Left forelimb (tissue), 1 donor: ENCODE measurements around the gene SHTN1.

Experiments used
- DNase-seq: peaks from one replicate; pipeline ENCODE4 v3.0.0-alpha.2; 2018; ENCODE audit warnings: low spot score

SHTN1 gene

DNA sequence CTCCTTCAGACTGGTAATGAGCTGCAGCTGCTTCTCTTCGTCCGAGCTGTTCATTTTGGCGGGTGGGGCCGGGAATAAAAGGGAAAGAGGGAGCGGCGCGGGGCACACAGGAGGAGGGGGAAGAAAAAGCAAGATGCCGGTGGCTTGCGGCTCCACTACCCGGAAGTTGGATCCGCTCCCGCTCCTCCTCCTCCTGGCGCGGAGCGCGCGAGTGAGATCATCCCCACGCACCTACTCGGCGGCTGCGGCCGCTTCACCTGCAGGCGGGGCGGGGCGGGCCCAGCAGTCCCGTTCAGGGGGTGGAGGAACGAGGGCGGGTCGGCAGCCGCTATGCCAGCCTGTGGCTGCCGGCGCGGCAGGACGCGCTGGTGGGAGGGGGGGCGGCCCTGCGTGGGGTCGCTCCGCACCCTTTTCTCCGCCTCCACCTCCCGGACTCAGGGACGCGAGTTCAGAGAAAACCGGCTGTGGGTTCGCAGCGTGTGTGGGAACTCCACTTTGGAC is at the start of gene SHTN1:
TSS of gene SHTN1 (minus strand) at position 162 of the 501 bp plus-strand sequence. CDS start at position 54, 108 bp downstream.
- peak; percentile 76 for DNase-seq

- DNase-seq = no peak
Observed at GRCh38 chr10:117053482-117053881, 48.5 kb upstream of the SHTN1 start.

DNA sequence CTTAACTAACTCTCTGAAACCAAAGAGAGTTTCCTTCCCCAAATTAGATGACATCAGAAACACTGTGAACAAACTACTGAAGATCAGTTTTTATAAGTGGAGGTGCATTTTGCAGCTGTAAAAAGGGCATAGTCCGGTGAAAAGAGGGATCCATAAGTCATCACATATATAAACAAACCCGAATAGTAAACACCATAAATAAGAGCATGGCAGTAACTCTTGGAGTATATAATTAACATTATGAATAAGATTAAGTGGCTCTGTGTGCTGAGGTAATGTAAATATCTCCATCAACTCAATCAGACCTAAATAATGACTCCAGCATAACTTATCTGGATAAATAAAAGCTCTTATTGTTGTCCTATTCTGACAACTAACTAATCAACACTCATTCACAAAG is 43.0 kb upstream of the SHTN1 start:
- no peak for DNase-seq

DNA sequence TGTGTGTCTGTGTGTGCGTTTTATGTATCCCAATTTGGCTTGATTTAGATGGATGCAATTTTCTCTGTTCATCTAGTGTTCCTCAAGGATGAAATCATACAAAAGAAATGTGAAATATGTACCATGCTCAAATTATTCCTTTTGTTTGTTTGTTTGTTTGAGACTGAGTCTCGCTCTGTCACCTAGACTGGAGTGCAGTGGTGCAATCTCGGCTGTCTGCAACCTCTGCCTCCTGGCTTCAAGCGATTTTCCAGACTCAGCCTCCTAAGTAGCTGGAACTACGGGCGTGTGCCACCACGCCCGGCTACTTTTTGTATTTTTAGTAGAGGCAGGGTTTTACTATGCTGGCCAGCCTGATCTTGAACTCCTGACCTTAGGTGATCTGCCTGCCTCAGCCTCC is 11.3 kb upstream of the SHTN1 start:
- no peak for DNase-seq

DNA sequence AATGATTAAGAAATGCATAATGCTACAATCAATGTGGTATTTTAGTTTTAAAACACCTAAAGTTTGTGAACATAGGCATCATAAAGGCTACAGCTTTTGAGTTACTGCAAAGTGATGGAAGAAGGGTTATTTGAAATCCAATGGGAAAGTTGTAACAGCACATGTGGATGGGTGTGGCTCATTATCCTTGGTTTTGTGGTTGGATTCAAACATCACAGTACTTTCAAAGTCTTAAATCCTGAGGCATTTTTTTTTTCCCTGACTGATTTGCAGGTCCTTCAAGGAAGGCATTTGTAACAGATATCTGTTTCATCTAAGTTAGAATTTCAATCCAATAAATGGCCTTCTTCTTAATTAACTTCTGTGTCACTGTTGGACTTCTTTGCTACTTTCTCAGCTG is 9.8 kb upstream of the SHTN1 start:
- DNase-seq = no peak

- no peak for DNase-seq
Observed at GRCh38 chr10:117007080-117007479, 2.1 kb upstream of the SHTN1 start.

DNA sequence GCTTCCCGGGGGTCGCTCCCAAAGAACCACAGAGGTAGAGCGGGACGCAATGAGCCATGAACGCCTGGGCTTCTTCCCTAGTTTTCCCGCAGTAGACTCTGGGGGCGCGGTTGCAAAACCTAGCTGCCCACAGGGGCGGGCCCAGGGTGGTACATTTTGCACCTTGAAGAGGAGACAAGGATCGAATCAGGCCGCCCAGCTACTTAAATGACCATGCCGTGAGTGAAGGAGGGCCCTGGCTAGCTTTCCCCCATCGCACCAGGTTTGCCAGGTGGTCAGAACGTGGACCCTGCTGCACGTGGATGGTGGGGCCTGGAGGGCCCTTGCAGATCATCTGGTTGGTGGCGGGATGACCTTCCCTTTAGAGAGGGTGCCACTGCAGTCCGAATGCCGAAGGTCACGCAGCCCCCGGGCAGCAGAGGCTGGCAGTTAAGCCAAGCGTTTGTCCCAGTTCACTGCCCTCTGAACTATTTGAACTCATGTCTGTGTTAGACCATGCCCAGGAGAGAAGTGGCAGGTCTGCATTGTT is 604 bp upstream of the SHTN1 start:
- no peak for DNase-seq

DNA sequence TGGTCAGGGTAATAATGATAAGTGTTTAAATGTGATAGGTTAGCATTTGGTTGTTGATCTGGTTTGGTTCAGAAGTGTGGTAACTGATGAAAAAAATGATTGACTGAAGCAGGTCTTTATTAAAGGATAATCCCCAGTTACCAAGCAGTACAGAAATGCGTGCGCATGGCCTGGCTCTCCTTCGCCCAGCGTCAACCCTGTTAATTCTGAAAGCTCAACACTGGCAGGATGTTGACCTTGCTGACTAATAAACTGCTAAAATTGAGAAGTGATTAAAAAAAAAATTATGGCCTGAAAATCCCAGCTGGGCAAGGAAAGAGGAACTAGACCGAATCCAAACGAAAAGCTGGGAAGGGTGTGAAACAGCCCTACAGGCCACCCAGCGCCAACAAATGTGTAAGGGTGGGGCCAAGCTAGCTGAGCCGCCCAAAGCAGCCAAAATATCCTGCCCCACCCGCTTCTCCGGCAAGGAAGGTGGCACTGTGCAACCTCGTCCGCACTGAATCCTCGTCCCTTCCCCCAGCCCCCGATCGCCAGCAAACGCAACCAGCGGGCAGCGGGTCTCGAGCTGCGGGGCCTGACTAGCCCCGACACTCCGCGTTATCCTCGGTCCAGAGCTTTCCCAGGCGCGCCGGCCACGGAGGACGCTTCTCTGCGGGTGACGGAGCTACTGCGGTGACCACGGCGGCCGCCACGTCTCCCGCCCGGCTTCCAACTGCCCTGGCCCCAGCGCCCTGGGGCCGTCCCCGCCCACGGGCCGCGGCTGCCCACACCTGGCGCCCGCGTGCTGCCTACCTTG is 561 bp downstream of the SHTN1 start:
- DNase-seq = peak; percentile 76

DNA sequence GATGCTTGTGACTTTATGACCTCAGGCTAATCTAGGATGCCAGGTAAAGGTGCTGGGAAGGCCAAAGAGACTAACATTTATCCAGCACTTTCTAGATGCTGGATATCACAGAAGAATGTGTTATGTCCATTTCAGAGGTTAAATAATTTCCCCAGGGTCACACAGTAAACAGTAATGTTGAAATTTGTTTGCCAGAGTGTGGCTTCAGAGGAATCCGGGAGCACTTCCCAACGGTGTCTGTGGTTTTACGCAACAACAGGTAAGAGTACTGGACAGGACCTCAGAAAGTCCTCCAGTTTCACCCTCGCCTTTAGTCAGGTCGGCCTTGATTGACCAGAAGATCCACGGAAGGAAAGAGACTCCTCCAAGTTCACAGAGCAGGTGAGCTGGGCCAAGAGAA is 1.7 kb downstream of the SHTN1 start:
- no peak for DNase-seq

DNA sequence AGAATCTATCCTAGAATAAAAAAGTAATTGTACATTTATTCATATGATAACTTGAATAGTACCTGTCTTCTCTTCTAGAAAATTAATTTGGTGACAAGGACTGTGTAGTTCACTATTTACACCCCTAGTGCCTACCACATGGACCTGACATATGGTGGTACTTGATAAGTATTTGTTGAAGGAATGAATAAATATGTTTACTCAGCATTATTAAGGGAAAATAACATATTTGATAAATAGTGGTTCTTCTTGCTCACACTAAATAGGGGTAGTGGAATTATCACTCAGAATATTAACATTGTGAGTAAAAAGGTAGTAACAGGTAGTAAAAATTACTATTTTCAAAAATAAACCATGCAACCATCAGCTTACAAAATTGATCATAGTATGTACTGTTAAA is 2.8 kb downstream of the SHTN1 start:
- no peak for DNase-seq

DNA sequence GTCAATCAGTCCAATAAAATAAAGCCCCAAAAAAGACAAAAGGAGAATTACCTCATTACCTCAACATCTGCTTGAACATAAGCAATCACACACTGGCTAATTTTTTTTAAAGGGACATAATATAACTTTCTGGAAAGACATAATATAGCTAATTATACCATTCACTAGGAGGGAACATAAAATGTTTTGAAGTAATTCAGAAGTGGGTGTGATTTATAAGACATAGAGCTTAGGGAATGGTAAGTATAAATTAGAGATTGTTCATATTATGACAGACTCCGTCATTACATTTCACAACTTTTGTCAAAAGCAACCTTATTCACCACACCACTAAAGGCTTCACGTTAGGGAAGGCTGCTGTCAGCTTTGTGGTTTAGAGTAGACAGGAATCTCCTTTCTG is 3.8 kb downstream of the SHTN1 start:
- DNase-seq = no peak

DNA sequence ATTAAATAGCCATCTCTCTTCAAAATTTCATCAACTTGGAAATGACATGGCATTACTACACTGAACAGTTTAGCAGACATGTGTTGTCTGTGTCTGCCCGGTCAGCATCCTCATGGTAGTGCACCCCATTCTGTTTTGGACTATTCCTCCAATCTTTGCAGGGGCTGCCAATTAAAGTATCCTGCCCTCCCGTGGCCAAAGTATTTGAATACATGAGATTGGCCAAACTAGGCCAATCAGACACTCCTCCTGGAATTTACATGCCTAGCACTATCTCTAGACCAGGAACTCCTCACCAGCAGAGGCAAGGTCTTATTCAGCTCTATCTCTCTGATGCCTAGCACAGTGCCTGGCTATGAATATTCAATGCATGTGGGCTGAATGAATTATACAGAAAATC is 4.4 kb downstream of the SHTN1 start:
- DNase-seq = no peak

- DNase-seq = no peak
Observed at GRCh38 chr10:116998172-116998571, 6.8 kb downstream of the SHTN1 start.

DNA sequence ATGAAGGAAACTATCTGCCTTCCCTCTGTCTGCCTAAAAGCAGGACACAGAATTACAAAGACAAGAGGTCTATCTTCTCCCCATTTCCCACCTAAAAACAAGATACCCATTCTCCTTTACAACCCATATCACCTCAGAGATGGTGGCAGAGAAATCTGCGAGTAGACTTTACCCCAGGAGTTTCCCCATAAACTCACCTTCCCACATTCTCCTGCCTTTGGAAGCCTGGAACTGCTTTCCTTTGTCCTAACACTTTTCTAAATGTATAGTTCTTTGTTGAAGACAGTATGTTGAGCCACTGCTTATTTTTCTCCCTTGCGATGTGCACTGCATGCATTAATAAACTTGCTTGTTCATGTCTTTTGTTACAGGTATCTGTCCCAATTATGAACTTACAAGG is 8.0 kb downstream of the SHTN1 start:
- no peak for DNase-seq

DNA sequence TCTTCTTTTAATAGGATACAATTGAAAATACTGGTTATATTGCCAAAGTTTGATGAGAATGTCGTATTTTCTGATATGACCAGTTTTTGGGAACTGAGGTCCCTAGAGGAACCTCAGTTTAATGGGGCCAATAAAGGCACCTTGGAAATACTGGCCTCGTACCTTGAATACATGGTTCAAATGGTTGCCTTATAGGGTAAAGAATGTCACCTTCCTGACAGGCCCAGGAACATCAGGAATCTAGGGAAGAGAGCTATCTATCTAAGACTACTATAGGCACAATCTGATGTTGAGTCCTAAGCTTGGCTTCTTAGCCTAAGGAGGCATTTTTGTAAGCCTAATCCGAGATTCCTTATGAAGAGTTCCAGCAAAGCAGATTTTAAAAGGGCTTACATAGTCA is 9.3 kb downstream of the SHTN1 start:
- no peak for DNase-seq

- DNase-seq = no peak
Observed at GRCh38 chr10:116994113-116994890, 10.7 kb downstream of the SHTN1 start.

GRCh38 chr10:116993610-116994009 is 11.4 kb downstream of the SHTN1 start:
- DNase-seq = no peak

- no peak for DNase-seq
Observed at GRCh38 chr10:116992183-116992582, 12.8 kb downstream of the SHTN1 start.

- no peak for DNase-seq
Observed at GRCh38 chr10:116990276-116990800, 14.6 kb downstream of the SHTN1 start.

DNA sequence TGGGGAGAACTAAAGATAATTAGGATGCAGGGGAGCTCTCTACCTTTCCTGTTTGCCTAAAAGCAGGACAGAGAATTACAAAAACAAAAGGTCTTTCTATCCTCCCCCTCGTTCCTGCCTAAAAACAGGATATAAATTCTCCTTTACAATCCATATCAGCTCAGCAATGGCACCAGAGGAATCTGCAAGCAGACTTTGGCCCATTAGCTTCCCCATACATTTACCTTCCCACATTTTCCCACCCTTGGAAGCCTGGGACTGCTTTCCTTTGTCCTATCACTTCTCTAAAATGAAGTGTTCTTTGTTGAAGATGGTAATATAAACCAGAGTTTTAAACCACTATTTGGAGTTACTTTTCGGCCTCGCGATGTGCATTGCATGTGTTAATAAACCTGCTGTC is 15.5 kb downstream of the SHTN1 start:
- no peak for DNase-seq

GRCh38 chr10:116988311-116988710 is 16.7 kb downstream of the SHTN1 start:
- no peak for DNase-seq

GRCh38 chr10:116985611-116986010 is 19.4 kb downstream of the SHTN1 start:
- DNase-seq = no peak
